Retinal pigment epithelial cell (primary cell): ENCODE data around the gene NWD2.

Source experiments
- DNase-seq: peaks from one replicate; pipeline ENCODE4 v3.0.0-alpha.2; 2010; ENCODE audit warnings: low read depth
- H3K4me3 ChIP-seq: 2 replicates; pipeline ENCODE4 v1.5.1; 2011; ENCODE audit warnings: mild to moderate bottlenecking, low read length, control low read depth, moderate library complexity
- TF ChIP-seq, protein P1 (sequence below): conservative IDR thresholded peaks from 2 replicates; pipeline ENCODE4 v1.5.1; 2011; ENCODE audit warnings: low read depth, low read length, control low read depth, inconsistent platforms

NWD2 gene

DNA sequence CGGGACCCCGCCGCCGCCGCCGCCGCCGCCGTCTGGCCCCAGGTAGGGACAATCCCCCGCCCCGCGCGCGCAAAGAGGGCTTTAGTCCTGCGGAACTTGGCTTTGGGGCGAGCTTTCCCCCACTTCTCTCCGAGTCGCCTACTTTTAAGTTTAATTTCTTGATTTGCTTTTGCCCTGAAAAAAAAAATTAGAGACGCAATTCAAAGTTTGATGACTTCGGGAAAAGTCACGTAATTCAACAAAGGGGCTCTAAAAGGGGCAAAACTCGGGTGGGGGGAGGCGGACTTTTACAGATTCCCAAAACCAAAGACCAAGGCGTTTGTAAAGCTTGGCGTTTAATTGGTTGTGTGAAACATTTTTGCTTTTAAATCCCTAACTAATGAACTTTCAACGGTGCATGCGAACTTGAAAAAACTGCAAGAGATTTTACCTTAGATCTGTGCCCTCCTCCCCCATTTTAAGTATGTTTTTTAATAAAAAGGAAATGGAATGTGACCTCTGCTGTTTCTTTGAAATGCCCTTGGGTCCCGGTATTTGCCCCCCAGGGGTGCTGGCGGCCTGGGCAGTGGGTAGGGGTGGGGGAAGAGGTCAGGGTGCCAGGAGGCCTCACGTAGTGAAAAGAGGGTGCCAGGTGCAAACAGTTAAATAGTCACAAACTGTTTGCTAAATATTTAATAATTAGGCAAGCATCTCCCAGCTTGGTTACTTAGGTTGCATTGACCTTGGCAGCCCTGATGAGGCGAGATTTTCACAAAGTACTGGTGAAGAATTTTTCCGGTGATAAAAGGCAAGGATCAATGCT, 209.7 kb downstream of the NWD2 start:
- H3K4me3 ChIP-seq = peak overlapping the region; percentile 44
- no peak for DNase-seq
- TF ChIP-seq, protein P1, sequence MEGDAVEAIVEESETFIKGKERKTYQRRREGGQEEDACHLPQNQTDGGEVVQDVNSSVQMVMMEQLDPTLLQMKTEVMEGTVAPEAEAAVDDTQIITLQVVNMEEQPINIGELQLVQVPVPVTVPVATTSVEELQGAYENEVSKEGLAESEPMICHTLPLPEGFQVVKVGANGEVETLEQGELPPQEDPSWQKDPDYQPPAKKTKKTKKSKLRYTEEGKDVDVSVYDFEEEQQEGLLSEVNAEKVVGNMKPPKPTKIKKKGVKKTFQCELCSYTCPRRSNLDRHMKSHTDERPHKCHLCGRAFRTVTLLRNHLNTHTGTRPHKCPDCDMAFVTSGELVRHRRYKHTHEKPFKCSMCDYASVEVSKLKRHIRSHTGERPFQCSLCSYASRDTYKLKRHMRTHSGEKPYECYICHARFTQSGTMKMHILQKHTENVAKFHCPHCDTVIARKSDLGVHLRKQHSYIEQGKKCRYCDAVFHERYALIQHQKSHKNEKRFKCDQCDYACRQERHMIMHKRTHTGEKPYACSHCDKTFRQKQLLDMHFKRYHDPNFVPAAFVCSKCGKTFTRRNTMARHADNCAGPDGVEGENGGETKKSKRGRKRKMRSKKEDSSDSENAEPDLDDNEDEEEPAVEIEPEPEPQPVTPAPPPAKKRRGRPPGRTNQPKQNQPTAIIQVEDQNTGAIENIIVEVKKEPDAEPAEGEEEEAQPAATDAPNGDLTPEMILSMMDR = no peak

GRCh38 chr4:37455301-37456131, 211.0 kb downstream of the NWD2 start:
- DNase-seq = no peak
- TF ChIP-seq, protein P1 = no peak
- H3K4me3 ChIP-seq = no peak overlapping the region

GRCh38 chr4:37461801-37462200, 217.3 kb downstream of the NWD2 start:
- DNase-seq = no peak
- no peak overlapping the region for H3K4me3 ChIP-seq
- TF ChIP-seq, protein P1 = no peak

GRCh38 chr4:37463033-37463856, 218.7 kb downstream of the NWD2 start:
- TF ChIP-seq, protein P1 = no peak
- H3K4me3 ChIP-seq = no peak overlapping the region
- no peak for DNase-seq

DNA sequence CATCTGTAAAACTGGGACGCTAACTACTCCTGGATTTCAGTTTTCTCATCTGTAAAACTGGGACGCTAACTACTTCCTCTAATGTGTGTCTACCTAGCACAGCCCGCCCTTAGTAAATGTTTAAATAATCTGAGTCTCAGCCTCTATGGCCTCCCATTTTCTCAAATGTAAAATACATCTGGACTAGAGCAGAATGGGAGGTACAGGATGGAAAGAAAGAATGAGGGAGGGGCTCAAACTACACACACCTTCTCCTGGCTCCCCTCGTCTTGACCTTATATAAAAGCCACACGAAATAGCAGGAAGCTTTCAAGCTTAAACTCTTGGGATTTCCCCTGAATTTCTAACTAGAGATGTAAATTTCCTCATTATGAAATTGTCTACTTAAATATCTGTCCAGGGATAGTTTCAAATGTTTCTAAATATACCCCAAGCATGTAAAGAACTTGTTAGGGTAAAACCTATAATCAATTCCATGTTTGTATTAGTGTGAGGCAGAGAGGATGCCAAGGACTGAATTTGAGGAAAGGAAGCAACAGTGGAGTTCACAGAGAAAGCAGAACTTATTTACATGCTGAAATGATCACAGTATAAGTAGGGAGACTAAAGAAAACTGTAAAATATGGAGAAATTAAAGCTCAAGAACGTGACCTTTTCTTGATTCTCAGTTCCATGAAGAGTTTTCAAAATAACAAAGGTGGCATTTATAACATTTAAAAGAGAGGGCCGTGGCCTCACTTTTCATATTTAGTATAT, 220.0 kb downstream of the NWD2 start:
- no peak overlapping the region for H3K4me3 ChIP-seq
- TF ChIP-seq, protein P1 = no peak
- DNase-seq = no peak

DNA sequence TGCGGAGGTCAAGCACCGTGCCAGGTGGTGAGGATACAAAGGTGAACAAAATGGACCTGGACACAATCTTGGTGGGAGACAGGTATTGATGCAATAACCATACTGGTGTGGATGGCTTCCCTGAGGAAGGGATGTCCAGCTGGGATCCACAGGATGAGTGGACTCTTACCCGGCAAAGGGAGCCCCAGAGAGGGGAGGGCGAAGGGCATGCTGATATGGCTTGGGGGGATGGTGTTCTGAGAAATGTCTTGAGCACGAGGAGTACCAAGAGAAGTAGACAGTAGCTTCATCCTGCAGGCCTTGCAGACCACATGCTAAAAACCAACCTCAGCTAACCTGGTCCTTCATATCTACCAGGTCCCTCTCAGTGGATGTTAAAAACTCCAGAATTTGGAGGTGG, 220.8 kb downstream of the NWD2 start:
- no peak overlapping the region for H3K4me3 ChIP-seq
- TF ChIP-seq, protein P1 = no peak

More for the DNA sequence above, 220.8 kb downstream of the NWD2 start:
- DNase-seq = no peak
